ENCODE data around the gene ACBD7.

- TF ChIP-seq POLR2AphosphoS5 (IDR thresholded peaks at IDR 0.05) (no peak), POLR2A (IDR thresholded peaks at IDR 0.05) (no peak), EP300 (IDR thresholded peaks at IDR 0.05; ENCODE audit: low read depth) (no peak)
- TF ChIP-seq, protein P1, sequence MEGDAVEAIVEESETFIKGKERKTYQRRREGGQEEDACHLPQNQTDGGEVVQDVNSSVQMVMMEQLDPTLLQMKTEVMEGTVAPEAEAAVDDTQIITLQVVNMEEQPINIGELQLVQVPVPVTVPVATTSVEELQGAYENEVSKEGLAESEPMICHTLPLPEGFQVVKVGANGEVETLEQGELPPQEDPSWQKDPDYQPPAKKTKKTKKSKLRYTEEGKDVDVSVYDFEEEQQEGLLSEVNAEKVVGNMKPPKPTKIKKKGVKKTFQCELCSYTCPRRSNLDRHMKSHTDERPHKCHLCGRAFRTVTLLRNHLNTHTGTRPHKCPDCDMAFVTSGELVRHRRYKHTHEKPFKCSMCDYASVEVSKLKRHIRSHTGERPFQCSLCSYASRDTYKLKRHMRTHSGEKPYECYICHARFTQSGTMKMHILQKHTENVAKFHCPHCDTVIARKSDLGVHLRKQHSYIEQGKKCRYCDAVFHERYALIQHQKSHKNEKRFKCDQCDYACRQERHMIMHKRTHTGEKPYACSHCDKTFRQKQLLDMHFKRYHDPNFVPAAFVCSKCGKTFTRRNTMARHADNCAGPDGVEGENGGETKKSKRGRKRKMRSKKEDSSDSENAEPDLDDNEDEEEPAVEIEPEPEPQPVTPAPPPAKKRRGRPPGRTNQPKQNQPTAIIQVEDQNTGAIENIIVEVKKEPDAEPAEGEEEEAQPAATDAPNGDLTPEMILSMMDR (IDR thresholded peaks at IDR 0.05): no peak
Observed at GRCh38 chr10:15068802-15069201, 19.8 kb downstream of the ACBD7 start.
